ENCODE data around the gene TRAPPC10. TPM values are rescaled to one million over a fixed set of nuclear protein-coding genes. Genes with fewer than 3 reads are reported as not detected.
"Not testable (repeated sequence)": the region's sequence is repeated elsewhere in the genome, so short reads cannot be mapped to it uniquely, and the experiment has no call there.

Gene TRAPPC10
- total RNA-seq, 4 donors from 2014 or later, result 3.8 to 45.2 (median 22.9) TPM

DNA sequence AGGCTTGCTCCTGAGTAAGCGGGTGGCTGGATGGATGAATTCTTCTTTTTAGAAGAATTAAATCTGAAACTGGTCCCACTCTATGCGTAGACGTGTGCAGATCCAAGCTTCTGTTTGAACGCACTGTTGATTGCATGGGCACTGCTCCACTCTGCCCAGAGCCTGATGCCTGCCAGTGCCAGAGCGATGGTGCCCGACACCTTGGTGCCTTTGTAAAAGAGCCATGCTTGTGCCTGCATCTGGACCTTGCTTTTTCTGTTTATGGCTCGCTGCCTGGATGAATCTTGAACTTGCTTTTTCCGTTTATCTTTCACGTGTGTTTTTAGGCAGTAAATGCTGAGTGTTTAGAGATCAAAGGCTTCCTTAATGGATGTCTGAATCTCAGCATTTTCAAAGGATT lies 80.1 kb downstream of the TRAPPC10 start:
- H3K4me1 ChIP-seq, result no peaks in the 10 kb centered on the region
- H3K9me3 ChIP-seq, result no peaks in the 10 kb centered on the region
- DNase-seq, result no peak
- H3K36me3 ChIP-seq, result no peaks in the 10 kb centered on the region
- no peak for TF ChIP-seq POLR2A (IDR thresholded peaks at IDR 0.05)
- TF ChIP-seq, protein P1, sequence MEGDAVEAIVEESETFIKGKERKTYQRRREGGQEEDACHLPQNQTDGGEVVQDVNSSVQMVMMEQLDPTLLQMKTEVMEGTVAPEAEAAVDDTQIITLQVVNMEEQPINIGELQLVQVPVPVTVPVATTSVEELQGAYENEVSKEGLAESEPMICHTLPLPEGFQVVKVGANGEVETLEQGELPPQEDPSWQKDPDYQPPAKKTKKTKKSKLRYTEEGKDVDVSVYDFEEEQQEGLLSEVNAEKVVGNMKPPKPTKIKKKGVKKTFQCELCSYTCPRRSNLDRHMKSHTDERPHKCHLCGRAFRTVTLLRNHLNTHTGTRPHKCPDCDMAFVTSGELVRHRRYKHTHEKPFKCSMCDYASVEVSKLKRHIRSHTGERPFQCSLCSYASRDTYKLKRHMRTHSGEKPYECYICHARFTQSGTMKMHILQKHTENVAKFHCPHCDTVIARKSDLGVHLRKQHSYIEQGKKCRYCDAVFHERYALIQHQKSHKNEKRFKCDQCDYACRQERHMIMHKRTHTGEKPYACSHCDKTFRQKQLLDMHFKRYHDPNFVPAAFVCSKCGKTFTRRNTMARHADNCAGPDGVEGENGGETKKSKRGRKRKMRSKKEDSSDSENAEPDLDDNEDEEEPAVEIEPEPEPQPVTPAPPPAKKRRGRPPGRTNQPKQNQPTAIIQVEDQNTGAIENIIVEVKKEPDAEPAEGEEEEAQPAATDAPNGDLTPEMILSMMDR (IDR thresholded peaks at IDR 0.05), result no peak
- H3K4me3 ChIP-seq, result no peak overlapping the region
- intact Hi-C loops (cut with DNase I; ENCODE audit: low total_unique reads), result no loop called here
- H3K27me3 ChIP-seq, result no peaks in the 10 kb centered on the region
- no peak overlapping the region for H3K27ac ChIP-seq

DNA sequence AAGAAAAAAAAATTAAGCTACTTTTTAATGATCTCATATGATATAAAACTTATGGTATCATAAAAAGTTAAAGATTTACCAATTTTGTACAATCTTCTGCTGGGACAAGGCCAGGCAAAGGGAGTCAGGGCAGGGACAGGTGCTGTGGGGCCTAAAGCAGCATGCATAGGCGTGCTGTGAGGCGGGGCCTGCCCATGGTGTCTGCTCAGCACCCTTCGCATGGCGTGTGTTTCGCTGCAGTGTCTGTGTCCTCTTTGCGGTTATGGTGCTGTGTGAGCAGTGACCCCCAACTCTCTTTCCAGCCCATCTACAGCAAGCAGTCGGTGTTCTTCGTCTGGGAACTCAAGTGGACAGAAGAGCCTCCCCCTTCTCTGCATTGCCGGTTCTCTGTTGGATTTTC lies 81.7 kb downstream of the TRAPPC10 start:
- Histone ChIP-seq H3K36me3 (no peaks in the 10 kb centered on the region), H3K4me3 (no peak overlapping the region)
- no peak for DNase-seq

DNA sequence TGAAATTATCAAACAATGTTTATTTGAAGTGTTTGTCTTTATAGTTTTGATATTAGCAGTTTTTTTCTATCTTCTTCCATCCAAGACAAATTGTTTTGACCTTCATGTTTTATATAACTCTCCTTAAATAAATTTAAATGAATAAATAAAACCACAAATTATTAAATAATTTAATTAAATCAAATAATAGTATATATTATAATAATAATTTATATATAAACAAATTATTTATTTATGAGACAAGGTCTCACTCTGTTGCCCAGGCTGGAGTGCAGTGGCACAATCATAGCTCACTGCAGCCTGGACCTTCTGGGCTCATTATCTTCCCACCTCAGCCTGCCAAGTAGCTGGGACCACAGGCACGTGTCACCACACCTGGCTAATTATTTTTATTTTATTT lies 82.7 kb downstream of the TRAPPC10 start:
- H3K27me3 ChIP-seq, result no peaks in the 10 kb centered on the region
- no peak overlapping the region for H3K27ac ChIP-seq

More for the DNA sequence above, 81.7 kb downstream of the TRAPPC10 start:
- Histone ChIP-seq H3K27ac (no peak overlapping the region), H3K9me3 (no peaks in the 10 kb centered on the region), H3K4me1 (no peaks in the 10 kb centered on the region), H3K27me3 (no peaks in the 10 kb centered on the region)
- intact Hi-C loops (cut with DNase I; ENCODE audit: low total_unique reads), result no loop called here
- TF ChIP-seq, protein P1 (IDR thresholded peaks at IDR 0.05), result no peak
- TF ChIP-seq POLR2A (IDR thresholded peaks at IDR 0.05), result no peak

DNA sequence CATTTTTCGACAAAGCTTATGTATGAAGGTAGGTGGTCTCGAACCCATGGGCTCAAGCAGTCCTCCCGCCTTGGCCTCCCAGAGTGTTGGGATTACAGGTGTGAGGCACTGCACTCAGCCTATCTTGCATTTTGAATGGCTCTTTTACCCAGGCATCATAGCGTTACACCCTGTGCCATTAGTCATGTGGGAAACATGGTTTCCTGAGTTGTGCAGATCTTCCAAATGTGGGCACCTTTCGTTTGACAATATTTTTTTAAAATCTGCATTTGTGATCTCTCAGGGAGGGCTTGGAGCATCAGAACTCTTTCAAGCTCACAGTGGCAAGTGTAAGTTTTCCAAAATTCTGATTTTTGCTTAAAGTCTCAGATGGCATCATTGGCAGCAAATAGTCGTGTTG lies 86.4 kb downstream of the TRAPPC10 start:
- intact Hi-C loops (cut with DNase I; ENCODE audit: low total_unique reads); H3K27ac ChIP-seq; H3K36me3 ChIP-seq; H3K4me3 ChIP-seq; H3K27me3 ChIP-seq; H3K9me3 ChIP-seq; DNase-seq; H3K4me1 ChIP-seq: not testable (repeated sequence)

More for the DNA sequence above, 82.7 kb downstream of the TRAPPC10 start:
- TF ChIP-seq, protein P1 (IDR thresholded peaks at IDR 0.05), result no peak
- no peak for TF ChIP-seq POLR2A (IDR thresholded peaks at IDR 0.05)
- no peaks in the 10 kb centered on the region for H3K4me1 ChIP-seq
- intact Hi-C loops (cut with DNase I; ENCODE audit: low total_unique reads), result no loop called here
- no peak overlapping the region for H3K4me3 ChIP-seq
- H3K36me3 ChIP-seq, result no peaks in the 10 kb centered on the region
- DNase-seq, result no peak
- H3K9me3 ChIP-seq, result no peaks in the 10 kb centered on the region

DNA sequence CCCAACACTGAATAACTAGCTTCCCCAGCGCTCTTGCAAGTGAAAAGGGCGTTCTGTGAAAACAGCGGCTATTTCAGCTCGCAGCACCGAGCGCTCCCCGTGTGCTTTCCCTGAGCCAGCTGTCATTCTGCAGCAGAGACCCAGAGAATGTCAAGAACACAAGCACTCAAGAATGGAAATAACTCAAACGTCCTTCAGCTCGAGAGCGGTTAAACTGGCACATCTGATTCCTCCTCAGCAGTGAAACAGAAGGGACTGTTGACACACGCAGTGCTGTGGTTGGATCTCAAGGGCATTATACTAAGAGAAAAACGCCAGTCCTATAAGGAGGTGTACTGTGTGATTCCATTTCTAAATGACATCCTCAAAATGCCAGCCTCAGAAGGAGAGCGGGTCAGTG lies 86.9 kb downstream of the TRAPPC10 start:
- H3K27me3 ChIP-seq; DNase-seq; H3K4me3 ChIP-seq; H3K27ac ChIP-seq; H3K4me1 ChIP-seq; H3K36me3 ChIP-seq; intact Hi-C loops (cut with DNase I; ENCODE audit: low total_unique reads); H3K9me3 ChIP-seq: not testable (repeated sequence)

DNA sequence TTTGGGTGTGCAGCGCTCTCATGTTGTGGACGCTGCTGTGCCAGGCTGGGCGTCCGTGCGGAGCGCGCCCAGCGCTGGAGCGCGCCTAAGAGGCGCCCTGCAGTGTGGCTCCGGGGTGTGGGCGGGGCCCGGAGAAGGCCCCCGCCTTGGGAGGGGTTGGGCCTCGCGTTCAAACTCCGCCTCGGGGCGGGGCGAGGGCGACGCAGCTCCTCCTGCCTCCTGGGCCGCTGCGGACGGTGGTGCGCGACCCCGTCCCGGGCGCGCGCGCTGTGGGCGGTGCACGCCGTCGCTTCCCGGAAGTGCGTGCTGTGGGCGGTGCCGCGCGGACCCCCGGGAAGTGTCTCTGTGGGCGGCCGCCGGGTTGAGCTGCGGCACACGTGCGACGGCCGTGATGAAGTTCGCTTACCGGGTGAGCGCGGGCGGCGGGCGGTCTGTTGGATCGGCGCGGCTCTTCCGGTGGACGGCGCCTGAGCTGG lies 95.0 kb downstream of the TRAPPC10 start, which contains the start of gene PWP2:
PWP2 (plus strand) TSS at position 374 of the 476 bp plus-strand sequence; CDS start at position 392, 18 bp downstream.
- Histone ChIP-seq H3K27ac (peak within 1 kb of the TSS in 1 of 2 donors; percentile 42), H3K4me3 (peak within 1 kb of the TSS in 1 of 2 donors; percentile 40)
- H3K9me3 ChIP-seq; H3K4me1 ChIP-seq; intact Hi-C loops (cut with DNase I; ENCODE audit: low total_unique reads); H3K27me3 ChIP-seq; H3K36me3 ChIP-seq: not testable (repeated sequence)
- DNase-seq, result peak; percentile 20 to 25

DNA sequence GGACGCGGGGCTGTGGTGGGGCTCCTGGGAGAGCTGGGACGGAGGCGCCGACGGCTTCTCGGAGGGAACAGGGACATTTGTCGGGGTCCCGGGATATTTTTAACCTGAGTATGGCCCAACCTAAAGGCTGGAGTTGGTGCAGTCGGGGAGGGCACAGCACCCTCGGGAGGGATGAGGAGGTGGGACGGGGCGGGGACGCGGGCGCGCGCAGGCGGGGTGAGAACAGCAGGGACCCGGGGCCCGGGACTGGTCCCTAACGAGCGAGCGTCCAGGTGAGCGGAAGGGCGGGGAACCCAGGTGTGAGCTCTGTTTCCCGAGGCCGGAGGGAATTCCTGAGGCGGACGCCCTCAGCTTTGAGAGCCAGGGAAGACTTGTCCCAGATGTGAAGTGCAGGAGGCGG lies 95.5 kb downstream of the TRAPPC10 start:
- H3K9me3 ChIP-seq; H3K27ac ChIP-seq; H3K4me1 ChIP-seq; H3K27me3 ChIP-seq; intact Hi-C loops (cut with DNase I; ENCODE audit: low total_unique reads); DNase-seq; H3K36me3 ChIP-seq: not testable (repeated sequence)
- H3K4me3 ChIP-seq, result peak overlapping the region in 1 of 2 donors; percentile 40

DNA sequence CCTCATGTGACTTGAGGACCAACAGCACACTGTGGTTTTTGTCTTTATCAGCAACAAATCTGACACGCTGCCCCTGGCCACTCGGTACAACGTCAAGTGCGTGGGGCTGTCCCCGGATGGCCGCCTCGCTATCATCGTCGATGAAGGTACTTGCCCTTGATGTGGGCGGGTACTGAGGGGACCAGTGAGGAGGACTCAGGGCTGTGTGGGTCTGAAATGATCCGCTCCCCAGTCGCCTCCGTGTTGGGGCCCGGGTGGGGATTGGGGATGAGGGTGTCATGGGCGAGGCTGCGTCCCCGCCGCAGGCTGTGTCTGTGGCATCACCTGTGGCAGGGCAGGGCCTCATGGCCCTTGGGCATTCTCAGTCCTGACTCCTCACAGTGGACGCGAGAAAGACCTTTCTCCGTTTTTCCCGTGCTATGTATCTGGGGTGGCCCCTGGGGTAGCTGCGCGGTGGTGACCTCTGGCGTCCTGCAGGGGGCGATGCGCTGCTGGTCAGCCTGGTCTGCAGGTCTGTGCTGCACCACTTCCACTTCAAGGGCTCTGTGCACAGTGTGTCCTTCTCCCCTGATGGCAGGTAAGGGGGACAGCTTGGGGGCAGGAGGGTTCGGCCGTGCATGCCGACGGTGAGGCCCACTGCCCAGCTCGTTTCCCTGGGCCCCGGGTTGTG lies 101.7 kb downstream of the TRAPPC10 start:
- H3K27me3 ChIP-seq; intact Hi-C loops (cut with DNase I; ENCODE audit: low total_unique reads); DNase-seq; H3K9me3 ChIP-seq; H3K4me1 ChIP-seq; H3K27ac ChIP-seq; H3K36me3 ChIP-seq; H3K4me3 ChIP-seq: not testable (repeated sequence)

DNA sequence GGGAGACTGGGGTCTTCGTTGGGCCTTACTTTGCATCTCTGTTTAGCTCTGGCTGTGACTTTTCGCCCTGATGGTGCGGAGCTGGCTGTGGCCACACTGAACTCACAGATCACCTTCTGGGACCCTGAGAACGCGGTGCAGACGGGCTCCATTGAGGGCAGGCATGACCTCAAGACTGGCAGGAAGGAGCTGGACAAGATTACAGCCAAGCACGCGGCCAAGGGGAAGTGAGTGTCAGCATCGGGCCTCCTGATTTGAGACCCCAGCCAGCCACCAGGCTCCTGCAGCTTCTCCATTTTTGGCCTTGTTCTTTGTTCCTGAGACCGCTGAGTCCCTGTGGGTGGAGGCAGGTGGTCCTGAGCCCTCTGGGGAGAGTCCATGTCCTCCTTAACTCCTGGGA lies 110.0 kb downstream of the TRAPPC10 start:
- H3K4me1 ChIP-seq; H3K27me3 ChIP-seq; DNase-seq; H3K4me3 ChIP-seq; intact Hi-C loops (cut with DNase I; ENCODE audit: low total_unique reads); H3K36me3 ChIP-seq; H3K27ac ChIP-seq; H3K9me3 ChIP-seq: not testable (repeated sequence)

DNA sequence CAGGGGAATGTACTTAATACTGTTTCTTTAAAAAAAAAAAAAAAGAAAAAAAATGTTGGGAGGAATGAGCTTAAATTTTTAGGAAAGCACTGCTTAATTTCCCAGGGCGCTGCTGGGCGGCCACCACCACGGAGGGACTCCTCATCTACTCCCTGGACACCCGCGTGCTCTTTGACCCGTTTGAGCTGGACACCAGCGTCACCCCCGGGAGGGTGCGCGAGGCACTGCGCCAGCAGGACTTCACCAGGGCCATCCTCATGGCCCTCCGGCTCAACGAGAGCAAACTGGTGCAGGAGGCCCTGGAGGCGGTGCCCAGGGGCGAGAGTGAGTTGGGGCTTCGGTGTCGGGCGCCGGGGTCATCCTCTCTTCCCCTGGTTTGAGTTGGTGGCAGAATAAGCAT lies 115.7 kb downstream of the TRAPPC10 start:
- DNase-seq; H3K36me3 ChIP-seq; H3K4me1 ChIP-seq; intact Hi-C loops (cut with DNase I; ENCODE audit: low total_unique reads); H3K27me3 ChIP-seq; H3K4me3 ChIP-seq; H3K9me3 ChIP-seq; H3K27ac ChIP-seq: not testable (repeated sequence)

All from uterus (tissue), 4 donors.